NCI-H526 treated with DMSO at 0.1 percent for 48 hours (cell line): ENCODE data around the gene DPY19L3.
"Not testable (repeated sequence)": the region's sequence is repeated elsewhere in the genome, so short reads cannot be mapped to it uniquely, and the experiment has no call there.

ENCODE experiments used
- DNase-seq: peaks from one replicate; lab custom pipeline; 2025; lab: John Stamatoyannopoulos, UW

DPY19L3 gene

DNA sequence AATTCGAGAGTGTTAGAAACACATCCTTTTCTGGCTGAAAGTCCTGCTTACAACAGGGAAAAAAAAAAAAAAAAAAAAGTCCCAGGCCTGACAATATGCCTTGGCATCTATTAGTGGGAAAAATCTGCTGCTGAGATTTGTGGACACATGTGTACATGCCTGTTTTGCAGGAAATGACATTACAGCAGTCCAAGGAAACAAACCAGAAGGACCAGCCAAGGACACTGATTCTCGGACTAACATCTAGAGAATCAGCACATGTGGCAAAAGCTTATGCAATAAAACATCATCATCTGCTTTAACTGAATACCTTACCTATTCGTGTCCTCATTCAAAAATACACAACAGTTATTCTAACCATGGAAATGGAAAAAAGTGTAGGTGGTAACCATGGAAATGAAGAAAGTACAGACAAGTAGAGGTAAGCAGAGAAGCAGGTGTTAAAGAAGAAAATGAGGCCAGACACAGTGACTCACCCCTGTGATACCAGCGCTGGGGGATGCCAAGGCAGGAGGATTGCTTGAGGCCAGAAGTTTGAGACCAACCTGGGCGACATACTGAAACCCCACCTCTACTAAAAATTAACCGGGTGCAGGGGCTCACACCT, 9.4 kb upstream of the DPY19L3 start:
- no peak for DNase-seq

DNA sequence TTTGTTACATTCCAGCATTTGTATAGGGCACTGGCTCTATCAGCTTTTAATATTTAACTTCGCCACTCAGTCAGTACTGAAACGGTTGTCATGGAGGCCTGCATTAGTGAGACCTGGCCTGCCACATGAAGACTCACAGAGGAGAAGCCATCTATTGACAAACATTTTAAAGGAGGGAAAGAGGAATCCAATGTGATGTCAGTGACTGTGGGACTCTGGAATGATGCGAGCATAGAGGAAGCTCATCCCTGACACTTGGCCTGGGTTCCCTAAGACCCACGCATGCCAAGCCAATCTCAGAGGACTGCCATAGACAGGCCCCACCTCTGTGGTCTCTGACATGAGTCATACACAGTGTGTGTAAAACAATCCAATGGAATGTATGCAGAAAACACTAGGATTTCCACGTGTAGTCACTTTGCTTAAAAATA, 7.9 kb upstream of the DPY19L3 start:
- no peak for DNase-seq

DNA sequence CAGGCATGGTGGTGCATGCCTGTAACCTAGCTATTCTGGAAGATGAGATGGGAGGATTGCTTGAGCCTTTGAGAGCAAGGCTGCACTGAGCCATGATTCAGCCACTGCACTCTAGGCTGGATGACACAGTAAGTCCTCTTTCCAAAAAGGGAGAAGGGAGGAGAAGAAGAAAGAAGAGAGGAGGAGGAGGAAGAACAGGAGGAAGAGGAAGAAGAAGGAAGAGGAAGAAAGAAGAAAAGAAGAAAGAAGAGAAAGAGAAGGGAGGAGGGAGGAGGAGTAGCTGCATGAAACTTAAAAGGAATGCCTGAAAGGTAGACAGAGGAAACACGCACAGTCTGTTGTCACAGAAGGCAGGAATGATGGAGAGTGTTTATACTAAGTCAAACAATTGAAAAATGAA, 3.6 kb upstream of the DPY19L3 start:
- no peak for DNase-seq

DNA sequence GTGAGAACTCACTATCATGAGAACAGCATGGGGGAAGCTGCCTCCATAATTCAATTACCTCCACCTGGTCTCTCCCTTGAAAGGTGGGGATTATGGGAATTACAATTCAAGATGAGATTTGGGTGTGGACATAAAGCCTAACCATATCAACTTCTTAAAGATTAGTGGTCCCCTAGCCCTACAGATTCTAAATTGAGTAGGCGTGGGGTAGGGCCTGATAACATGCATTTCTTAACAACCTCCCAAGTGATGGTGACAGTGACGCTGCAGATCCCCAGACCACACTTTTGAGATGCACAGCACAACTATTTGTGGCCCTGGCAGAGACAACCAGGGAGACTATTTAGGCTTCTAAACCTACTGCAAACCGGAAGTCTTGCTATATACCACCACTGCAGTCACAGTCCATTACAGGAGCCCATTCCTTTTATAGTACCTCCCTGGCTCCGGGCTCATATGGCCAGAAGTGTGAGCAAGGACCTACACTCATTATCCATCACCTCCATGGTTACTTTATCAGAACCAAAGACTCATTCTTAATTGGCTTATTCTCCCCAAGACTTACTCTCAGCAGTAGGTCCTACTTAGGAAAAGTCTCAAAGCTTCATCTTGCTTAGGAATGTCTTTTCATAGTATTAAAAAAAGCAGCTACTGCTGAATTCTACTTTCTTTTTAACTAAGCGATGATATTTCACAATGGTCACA, 2.1 kb upstream of the DPY19L3 start:
- no peak for DNase-seq

DNA sequence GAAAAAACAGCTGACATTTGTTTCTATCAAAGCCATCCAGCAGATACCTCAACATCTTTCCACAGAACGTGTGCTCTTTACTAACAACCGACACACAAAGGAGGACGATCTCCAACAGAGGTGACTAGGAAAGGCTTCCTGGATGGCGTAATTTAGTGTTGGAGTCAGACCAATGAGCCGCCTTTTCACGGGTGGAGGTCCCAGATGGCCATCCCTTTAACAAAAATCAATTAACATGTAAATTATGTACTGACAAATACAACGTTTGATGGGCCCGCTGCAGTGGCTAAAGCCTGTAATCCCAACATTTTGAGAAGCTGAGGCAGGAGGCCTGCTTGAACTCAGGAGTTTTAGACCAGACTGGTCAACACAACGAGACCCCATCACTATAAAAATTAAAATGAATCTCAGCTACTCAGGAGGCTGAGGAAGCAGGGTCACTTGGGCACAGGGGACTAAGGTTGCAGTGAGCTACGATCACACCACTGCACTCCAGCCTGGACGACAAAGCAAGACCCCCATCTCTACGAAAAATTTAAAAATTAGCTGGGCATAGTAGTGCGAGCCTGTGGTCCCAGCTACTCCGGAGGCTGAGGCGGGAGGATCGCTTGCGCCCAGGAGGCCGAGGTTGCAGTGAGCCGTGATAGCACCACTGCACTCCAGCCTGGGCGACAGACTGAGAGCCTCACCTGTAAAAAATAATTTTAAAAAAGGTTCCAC, 1.2 kb upstream of the DPY19L3 start:
- no peak for DNase-seq

DNA sequence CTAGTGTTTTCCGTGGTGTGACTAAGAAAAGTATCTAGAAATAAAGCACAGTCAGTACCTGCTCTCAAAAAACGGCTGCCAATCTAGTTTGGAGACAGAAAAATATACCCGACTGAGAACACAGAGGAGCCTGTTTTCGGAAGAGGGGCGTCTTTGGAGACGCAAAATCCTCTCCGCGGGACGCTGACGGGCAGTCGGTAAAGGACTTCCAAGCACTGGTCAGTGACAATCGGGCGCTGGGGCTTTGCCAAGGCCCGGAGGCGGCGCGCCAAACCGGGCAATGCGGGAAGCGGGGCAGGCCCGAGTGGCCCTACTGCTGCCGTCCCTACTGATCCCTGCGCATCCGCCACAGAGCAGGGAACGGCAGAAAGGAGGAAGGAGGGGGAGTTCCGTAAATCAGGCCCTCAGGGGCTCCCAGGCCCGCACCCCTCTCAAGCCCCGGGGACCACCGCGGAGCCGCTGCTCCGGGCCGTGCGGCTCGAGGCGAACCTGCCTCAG, 588 bp upstream of the DPY19L3 start:
- peak; percentile 60 for DNase-seq

DNA sequence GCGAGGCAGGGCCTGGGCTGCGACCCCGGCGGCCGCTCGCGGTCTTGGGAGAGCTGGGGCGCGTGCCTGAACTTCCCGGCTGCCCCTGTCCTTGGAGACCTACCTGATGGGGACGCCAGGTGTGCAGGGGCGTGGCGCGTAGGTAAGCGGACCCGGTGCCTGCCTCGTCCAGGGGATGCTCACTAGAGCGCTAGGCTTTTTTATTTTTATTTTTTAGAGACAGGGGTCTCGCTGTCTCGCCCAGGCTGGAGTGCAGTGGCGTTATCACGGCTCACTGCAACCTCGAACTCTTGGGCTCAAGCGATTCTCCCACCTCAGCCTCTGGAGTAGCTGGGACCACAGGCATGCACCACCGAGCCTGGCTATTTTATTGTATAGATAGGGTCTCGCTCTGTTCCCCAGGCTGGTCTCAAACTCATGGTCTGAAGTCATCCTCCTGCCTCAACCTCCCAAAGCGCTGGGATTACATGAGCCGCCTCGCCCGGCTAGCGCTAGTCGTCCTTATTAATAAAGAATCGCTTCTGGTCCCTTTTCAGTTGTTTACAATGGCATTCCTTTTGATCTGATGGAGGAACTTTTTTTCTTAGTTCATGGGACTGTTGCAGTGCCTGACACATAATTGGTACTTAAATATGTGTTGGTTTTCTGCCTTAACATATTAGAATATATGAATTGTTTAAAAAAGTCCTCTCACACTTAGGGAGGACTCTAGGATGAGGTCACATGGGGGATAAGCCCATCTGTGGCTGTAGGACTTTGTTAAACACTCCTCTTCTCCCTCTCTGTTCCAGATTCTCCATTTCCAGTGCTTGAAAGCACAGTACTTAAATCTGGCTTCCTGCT, 812 bp downstream of the DPY19L3 start:
- peak; percentile 88 for DNase-seq

DNA sequence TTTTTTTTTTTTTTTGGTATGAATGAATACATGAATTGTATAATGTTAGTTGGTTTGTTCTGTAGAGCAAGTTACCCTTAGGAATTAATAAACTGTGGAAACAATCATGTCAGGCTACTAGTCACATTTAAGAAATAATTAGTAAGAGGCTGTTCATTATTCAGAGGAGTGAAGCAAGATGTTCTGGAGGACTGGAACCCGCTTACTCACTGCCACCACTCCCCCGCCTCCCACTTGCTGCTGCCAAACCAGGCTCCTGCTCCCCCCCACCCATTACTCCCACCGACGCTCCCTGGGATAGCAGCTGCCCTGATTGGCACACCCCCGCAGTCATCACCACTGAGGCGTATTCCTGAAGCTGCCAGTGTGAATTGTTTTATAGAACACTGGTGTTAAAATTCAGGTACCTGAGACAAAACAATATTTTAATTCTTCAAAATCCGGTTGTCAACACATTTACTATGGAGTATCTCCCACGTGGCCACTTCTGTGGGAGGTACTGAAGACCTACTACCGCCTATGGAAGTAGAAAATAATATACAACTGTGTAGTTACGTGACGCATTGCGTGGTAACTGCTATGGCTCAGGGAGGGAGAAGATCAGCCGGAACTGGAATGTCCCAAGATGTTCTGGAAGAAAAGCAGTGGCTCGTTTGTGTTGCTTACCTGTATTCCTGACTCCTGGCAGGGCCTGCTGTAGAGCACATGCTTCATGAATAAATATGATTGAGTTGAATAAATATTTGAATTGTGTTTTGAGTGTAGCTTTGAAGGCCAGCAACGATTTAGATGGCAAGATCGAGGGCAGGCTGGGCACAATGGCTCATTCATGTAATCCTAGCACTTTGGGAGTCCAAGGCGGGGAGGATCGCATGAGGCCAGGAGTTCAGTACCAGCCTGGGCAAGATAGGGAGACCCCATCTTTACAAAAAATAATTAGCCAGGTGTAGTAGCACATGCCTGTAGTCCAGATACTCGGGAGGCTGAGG, 1.7 kb downstream of the DPY19L3 start:
- DNase-seq: peak; percentile 78

DNA sequence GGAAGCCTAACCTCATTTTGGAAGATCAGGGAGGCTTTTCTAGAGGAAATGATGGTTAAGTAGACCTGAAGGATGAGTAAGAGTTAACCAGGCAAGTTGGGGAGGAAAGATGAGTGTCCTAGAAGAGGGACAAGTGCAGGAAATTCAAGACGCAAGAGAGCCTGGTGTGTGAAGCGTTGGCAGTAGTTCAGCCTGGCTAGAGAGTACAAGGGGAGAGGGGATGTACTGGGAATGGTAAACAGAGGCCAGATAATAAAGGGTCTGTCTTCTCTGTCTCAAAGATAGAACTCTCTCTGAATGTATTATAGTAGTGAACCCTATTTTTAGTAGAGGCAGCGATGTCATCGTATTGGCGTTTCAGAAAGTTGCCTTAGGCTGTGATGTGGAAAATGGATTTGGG, 9.7 kb downstream of the DPY19L3 start:
- no peak for DNase-seq

DNA sequence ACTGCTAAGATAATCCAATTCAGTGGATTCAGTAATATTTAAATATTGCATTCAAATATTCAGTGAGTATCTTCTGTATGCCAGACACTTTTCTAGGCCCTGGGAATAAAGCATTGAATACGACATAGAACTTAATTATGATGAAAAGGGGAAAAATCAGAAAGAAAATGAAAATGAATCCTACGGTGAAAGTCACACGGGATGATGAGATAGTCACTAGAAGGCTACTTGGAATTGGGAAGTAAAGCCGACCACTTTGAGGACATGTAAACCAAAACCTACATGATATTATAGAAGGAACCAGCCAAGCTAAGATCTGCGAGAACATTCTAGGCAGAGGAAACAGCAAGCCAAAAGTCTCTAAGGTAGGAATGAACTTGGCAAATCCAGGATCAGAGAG, 10.1 kb downstream of the DPY19L3 start:
- no peak for DNase-seq

DNA sequence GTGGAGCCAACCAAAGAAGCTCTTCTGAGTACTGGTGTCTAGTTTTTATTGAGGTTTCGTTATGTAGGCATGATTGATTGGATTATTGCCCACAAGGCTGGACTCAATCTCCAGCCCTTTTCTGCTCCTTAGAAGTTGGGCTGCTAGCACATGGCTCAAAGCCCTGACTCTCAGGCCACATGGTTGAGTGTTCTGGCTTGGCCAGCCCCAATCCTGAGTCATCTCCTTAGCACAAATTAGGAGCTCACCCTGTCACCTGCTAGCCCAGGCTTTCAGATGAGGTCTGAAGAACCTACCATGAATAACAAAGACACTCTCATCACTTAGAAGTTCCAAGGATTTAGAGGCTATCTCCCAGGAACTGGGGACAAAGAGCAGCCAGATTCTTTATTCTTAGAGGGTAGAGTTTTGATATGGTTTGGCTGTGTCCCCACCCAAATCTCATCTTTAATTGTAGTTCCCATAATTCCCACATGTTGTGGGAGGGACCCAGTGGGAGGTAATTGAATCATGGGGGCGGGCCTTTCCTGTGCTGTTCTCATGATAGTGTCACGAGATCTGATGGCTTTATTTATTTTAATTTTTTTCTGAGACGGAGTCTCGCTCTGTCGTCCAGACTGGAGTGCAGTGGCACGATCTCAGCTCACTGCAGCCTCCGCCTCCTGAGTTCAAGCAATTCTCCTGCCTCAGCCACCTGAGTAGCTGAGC, 11.3 kb downstream of the DPY19L3 start:
- DNase-seq: no peak

DNA sequence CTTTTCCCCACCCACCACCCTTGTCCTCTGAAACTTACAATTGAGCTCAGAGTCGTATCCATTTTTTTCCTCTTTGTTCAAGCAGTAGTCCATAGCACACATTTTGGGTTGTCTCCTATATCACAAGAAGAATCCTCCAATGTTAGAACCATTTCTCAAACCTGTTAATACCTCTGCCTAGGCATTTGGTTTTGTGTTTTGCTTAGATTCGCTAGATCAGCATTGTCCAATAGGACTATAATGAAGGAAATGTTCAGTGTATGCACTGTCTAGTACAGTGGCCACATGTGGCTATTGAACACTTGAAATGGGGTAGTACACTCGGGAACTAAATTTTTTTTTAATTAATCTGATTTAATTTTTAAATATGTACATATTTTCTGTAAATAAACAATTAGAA, 12.6 kb downstream of the DPY19L3 start:
- DNase-seq: no peak

DNA sequence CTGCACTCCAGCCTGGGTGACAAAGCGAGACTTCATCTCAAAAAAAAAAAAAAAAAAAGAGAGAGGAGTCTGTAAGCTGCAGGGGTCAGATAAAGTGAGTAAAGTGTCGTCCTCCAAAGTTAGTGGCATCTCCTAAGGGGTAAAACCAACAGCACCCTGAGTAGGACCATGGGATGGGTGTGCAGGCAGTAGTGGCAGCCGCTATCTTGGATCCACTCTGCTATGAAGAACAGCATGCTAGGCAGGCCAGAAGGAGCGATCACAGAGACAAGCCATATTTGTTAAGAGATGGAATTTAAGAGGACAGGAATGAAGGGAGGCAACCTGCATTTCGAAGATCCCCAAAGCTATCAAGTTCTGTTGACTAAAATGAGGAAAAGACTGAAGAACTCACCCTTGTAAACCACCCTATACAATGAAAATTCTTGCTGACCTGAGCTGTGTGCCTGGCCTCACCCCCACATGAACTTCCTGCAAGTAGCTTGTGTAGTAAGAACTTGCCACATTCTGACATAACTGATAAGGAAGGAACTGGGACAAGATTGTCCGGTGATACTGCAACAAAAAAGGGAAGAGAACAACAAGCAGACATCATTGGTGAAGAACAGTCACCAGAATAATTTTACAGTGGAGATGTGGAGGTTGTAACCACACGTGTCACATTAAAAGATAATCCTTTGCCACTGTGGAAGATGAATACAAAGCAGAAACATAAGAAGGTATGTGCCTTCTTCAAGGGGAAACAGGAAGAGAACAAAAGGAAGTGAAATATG, 16.2 kb downstream of the DPY19L3 start:
- DNase-seq: no peak

DNA sequence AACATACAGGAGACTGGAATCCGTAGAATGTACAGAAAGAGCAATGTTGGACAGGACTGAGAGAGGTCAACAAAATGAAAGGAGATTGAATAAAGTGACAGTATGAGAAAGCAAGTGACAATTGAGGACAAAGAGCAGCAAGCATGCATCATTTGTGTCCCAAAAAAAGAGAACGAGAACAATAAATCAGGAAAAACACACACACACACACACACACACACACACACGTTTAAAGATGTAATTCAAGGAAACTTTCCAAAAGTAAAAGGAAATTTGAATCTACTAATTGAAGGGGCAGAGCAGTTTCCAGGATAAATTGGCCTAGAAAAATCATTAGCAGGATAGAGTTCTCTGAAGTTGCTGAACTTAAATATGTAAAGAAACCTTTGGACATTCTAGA, 16.9 kb downstream of the DPY19L3 start:
- DNase-seq: no peak

DNA sequence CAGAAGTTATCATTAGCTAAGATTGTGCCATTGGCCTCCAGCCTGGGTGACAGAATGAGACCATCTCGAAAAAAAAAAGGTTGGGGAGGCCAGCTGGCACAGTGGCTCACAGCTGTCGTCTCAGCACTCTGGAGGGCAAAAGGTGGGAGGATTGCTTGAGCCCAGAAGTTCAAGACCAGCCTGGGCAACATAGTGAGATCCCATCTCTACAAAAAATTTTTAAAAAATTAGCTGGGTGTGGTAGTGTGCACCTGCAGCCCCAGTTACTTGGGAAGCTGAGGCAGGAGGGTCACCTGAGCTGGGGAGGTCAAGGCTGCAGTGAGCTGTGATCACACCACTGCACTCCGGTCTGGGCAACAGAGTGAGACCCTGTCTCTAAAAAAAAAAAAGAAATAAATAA, 18.4 kb downstream of the DPY19L3 start:
- DNase-seq: not testable (repeated sequence)

DNA sequence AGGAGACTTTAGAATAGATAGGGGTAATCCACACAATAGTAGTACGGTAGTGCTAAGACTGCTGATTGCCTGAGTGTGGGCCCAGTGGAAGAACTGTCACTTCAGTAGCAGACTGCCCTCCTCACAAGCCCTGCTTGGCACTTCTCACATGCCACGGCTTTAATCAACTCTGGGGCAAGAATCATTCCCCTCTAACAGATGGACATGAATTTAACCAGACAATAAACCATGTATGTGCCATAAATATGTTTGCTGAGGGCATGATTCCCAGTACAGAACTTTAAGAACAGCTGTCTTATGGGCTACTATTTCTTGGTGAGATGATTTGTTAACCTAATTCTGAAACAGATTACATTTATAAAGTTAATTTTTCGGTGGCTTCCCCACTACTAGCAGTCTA, 22.0 kb downstream of the DPY19L3 start:
- no peak for DNase-seq

DNA sequence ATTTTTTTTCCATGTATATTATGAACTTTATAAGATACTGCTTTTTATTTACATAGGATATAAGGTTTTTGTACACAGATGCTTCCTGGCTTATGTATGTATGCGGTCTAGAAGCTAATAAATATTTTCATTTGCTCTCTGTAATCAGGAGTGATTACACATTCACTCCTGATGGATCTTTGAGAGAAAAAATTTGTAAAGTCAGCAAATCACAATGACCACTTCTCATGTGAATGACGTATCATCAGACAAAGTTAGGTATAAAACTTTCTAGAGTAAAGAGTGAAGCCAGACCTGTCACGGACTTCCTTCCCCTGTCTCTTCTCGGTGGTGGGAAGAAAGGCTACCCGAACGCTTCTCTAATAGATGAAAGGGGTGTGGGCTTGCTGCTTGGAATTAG, 31.1 kb downstream of the DPY19L3 start:
- no peak for DNase-seq

DNA sequence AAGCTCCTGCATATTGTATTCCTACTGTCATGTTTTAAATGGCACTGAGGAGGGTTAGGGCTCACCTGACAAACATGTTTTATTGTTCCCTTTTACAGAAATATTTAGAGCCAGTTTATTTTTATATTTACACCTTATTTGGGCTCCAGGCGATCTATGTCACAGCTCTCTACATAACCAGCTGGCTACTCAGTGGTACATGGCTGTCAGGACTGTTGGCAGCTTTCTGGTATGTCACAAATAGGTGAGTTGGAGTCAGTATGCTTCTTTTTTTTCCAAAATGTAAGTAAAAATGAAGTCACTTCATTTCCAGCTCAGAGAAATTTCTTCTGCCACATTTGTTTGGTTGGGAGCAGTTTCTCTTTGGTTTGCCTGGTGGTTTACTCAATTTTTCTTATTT, 31.5 kb downstream of the DPY19L3 start:
- no peak for DNase-seq

DNA sequence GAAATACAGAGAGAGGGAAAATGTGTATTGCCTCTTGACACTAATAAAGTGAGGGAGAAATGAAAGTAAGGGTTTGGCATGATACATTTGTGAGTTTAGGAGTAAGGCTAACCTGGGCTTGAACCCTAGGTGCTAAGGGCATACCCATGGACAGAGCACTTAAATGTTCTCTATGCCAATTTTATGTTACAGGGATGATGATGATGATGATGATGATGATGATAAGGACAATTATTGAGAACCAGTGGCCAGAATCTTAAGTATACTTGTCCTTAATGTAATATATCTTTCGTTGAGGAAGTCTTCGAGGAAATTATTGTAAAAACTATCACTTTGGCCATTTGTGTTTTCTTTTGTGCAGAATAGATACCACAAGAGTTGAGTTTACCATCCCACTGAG, 33.2 kb downstream of the DPY19L3 start:
- DNase-seq: no peak

DNA sequence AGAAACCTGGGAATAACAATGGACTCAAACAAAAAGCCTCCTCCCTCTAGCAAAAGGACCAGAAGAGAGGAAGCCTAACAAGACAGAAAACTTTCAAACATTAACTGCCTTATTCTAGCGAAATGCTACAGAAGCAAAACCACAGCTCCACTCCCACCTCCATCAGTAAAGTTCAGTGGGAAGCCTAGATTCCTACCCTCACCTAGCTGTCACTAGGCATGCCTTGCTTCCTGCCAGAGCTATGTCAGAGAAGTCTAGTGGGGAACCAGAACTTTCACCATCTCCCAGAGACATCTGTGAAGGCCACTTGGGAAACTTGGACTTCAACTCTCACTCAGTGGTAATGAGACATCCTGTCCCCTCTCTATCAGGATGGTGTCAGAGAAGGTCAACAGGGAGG, 37.1 kb downstream of the DPY19L3 start:
- DNase-seq: no peak
